Endothelial cell of umbilical vein (primary cell): Measurements from ENCODE around the gene ZC3H12A.

Experiments used
- CTCF ChIP-seq, 2 donors: IDR thresholded peaks; 1 replicate in 1 of 2; 2 replicates in 1 of 2; pipeline ENCODE4 v1.5.1; 2011; ENCODE audit warnings: low read length in 2 of 2, mild to moderate bottlenecking in 2 of 2, moderate library complexity in 2 of 2, control low read depth in 1 of 2, inconsistent platforms in 1 of 2, low read depth in 1 of 2; ENCODE audit not compliant: insufficient read depth in 1 of 2; ENCODE audit errors: extremely low read depth in 1 of 2
- JUN ChIP-seq: IDR thresholded peaks from 2 replicates; pipeline ENCODE4 v1.6.1; 2011; ENCODE audit warnings: borderline replicate concordance, low read depth; ENCODE audit not compliant: insufficient read length, insufficient read depth
- MAX ChIP-seq: IDR thresholded peaks from 2 replicates; pipeline ENCODE4 v1.6.1; 2011; ENCODE audit not compliant: insufficient read depth, insufficient read length
- MYC ChIP-seq: IDR thresholded peaks from one replicate; pipeline ENCODE4 v1.6.1; 2011; ENCODE audit warnings: mild to moderate bottlenecking, low read depth, low read length
- POLR2A ChIP-seq: IDR thresholded peaks from 2 replicates; pipeline ENCODE4 v1.6.1; 2012; ENCODE audit warnings: low read depth, mild to moderate bottlenecking, control low read depth, low read length
- POLR2AphosphoS5 ChIP-seq: IDR thresholded peaks from 2 replicates; pipeline ENCODE4 v1.6.1; 2012; ENCODE audit warnings: low read depth, mild to moderate bottlenecking, control low read depth, low read length, moderate library complexity; ENCODE audit not compliant: insufficient read depth

GRCh38 chr1:37472994-37473393 is 1.4 kb upstream of the ZC3H12A start:
- no peak for TF ChIP-seq CTCF (IDR thresholded peaks at IDR 0.05; ENCODE audit: extremely low read depth in 1 of 2, insufficient read depth in 1 of 2, low read depth in 1 of 2, low read length in 2 of 2)
- TF ChIP-seq JUN = no peak
- no peak for TF ChIP-seq POLR2A
- TF ChIP-seq POLR2AphosphoS5 = no peak
- TF ChIP-seq MAX = no peak
- no peak for TF ChIP-seq MYC
